Uterine smooth muscle cell (primary cell): Measurements from ENCODE around the gene ZNF341. TPM values are rescaled to one million over a fixed set of nuclear protein-coding genes. Genes with fewer than 3 reads are reported as not detected.

Experiments used
- total RNA-seq: library from RNA; depleted of rRNA; stranded (reverse); fragments of >200 nt; gene quantifications from 2 replicates; pipeline ENCODE4 v1.2.3, GENCODE V29; 2014

The ZNF341 gene
- total RNA-seq: 1.00 and 1.2 TPM in 2 replicates

GRCh38 chr20:33731693-33732165, at the start of gene ZNF341:
Gene ZNF341 (plus strand): TSS chr20:33731996. CDS start chr20:33732022, 26 bp downstream.

GRCh38 chr20:33686100-33686983, 45.5 kb upstream of the ZNF341 start, which contains the start of gene E2F1:
Gene E2F1 (minus strand): TSS chr20:33686385. CDS start chr20:33686264, 121 bp downstream.

GRCh38 chr20:33719989-33720709, 11.6 kb upstream of the ZNF341 start, which contains the start of gene PXMP4:
Gene PXMP4 (minus strand): TSS chr20:33720310. CDS start chr20:33720207, 103 bp downstream.

GRCh38 chr20:33810885-33811775, 79.3 kb downstream of the ZNF341 start, which contains the start of gene CHMP4B:
Gene CHMP4B (plus strand): TSS chr20:33811348. CDS start chr20:33811469, 121 bp downstream.

Other genes starting within 250 kb of the ZNF341 start
- gene CBFA2T2, start 241.9 kb upstream of the ZNF341 start, total RNA-seq: 4.3 and 6.5 TPM in 2 replicates
- gene C20orf144, start 69.7 kb upstream of the ZNF341 start, total RNA-seq: under 0.01 and 0.11 TPM in 2 replicates
- 2.1 and 2.7 TPM in 2 replicates for gene ACTL10, start 65.1 kb upstream of the ZNF341 start, total RNA-seq
- gene NECAB3, start 57.6 kb upstream of the ZNF341 start, total RNA-seq: 27.7 and 29.9 TPM in 2 replicates
- gene E2F1, start 45.6 kb upstream of the ZNF341 start, total RNA-seq: 10.4 and 24.3 TPM in 2 replicates
- gene PXMP4, start 11.7 kb upstream of the ZNF341 start, total RNA-seq: 5.1 and 6.5 TPM in 2 replicates
- gene CHMP4B, start 79.4 kb downstream of the ZNF341 start, total RNA-seq: 39.6 and 40.3 TPM in 2 replicates